Endothelial cell (in vitro differentiated cells): ENCODE results near the gene USP5. TPM values are rescaled to one million over a fixed set of nuclear protein-coding genes. Genes with fewer than 3 reads are reported as not detected.
A peak's percentile ranks its signal among the peaks of the same experiment; 100 is the strongest.

ENCODE experiments used
- DNase-seq: peaks from one replicate; pipeline ENCODE4 v3.0.0; 2021; ENCODE audit warnings: low spot score
- H3K27ac Mint-ChIP-seq: one replicate; pipeline ENCODE4 v1.8.0; 2021; ENCODE audit warnings: mixed read lengths, inconsistent platforms; ENCODE audit not compliant: unreplicated experiment
- H3K27me3 Mint-ChIP-seq: one replicate; pipeline ENCODE4 v1.8.0; 2021; ENCODE audit warnings: mild to moderate bottlenecking, moderate library complexity, mixed read lengths, inconsistent platforms; ENCODE audit not compliant: unreplicated experiment
- H3K36me3 Mint-ChIP-seq: one replicate; pipeline ENCODE4 v1.8.0; 2021; ENCODE audit warnings: mild to moderate bottlenecking, low read depth, mixed read lengths, inconsistent platforms; ENCODE audit not compliant: unreplicated experiment
- H3K4me1 Mint-ChIP-seq: one replicate; pipeline ENCODE4 v1.8.0; 2021; ENCODE audit warnings: mild to moderate bottlenecking, mixed read lengths, inconsistent platforms; ENCODE audit not compliant: unreplicated experiment
- H3K4me3 Mint-ChIP-seq: one replicate; pipeline ENCODE4 v1.8.0; 2021; ENCODE audit warnings: mild to moderate bottlenecking, mixed read lengths, inconsistent platforms; ENCODE audit not compliant: unreplicated experiment
- H3K9me3 Mint-ChIP-seq: one replicate; pipeline ENCODE4 v1.8.0; 2021; ENCODE audit warnings: mixed read lengths, inconsistent platforms; ENCODE audit not compliant: unreplicated experiment
- CTCF ChIP-seq: fragments of 200-600 bp; sonication (generic); IDR thresholded peaks from one replicate; pipeline ENCODE4 v1.5.0; 2021; ENCODE audit warnings: antibody characterized with exemption; ENCODE audit not compliant: unreplicated experiment
- total RNA-seq: library from RNA; stranded (reverse); fragmentation: NEBNext Ultra II Directional; extraction: Animal tissue kit (Norgen Biotek cat#: 25700); gene quantifications from one replicate; pipeline ENCODE4 v1.2.1, GENCODE V29; 2021; ENCODE audit not compliant: unreplicated experiment

USP5 gene
- total RNA-seq, 1 donor from 2014 or later, result 119 TPM

- H3K4me3 Mint-ChIP-seq, result no peak overlapping the region
- no peak for DNase-seq
- no peaks in the 10 kb centered on the region for H3K9me3 Mint-ChIP-seq
- peaks cover 47% of the 10 kb centered on the region for H3K36me3 Mint-ChIP-seq
- H3K27ac Mint-ChIP-seq, result peak overlapping the region; percentile 27
- no peak for TF ChIP-seq CTCF
- peaks cover 15% of the 10 kb centered on the region for H3K27me3 Mint-ChIP-seq
- peaks cover 18% of the 10 kb centered on the region for H3K4me1 Mint-ChIP-seq
Measured at GRCh38 chr12:6847676-6848075, 4.3 kb upstream of the USP5 start.

GRCh38 chr12:6849427-6849826 is 2.5 kb upstream of the USP5 start:
- Mint-ChIP-seq H3K36me3 (peaks cover 44% of the 10 kb centered on the region), H3K9me3 (no peaks in the 10 kb centered on the region), H3K4me1 (peaks cover 27% of the 10 kb centered on the region), H3K4me3 (peak overlapping the region; percentile 37), H3K27me3 (peaks cover 13% of the 10 kb centered on the region), H3K27ac (no peak overlapping the region)
- no peak for TF ChIP-seq CTCF
- DNase-seq, result no peak

GRCh38 chr12:6849976-6850560 is 1.9 kb upstream of the USP5 start:
- peaks cover 31% of the 10 kb centered on the region for H3K4me1 Mint-ChIP-seq
- H3K27me3 Mint-ChIP-seq, result peaks cover 11% of the 10 kb centered on the region
- TF ChIP-seq CTCF, result no peak
- H3K9me3 Mint-ChIP-seq, result no peaks in the 10 kb centered on the region
- no peak for DNase-seq
- peak overlapping the region; percentile 62 for H3K4me3 Mint-ChIP-seq
- H3K36me3 Mint-ChIP-seq, result peaks cover 37% of the 10 kb centered on the region
- H3K27ac Mint-ChIP-seq, result peak overlapping the region; percentile 50

GRCh38 chr12:6850796-6851152 is 1.2 kb upstream of the USP5 start:
- Mint-ChIP-seq H3K27ac (no peak overlapping the region), H3K4me3 (peak overlapping the region; percentile 99), H3K27me3 (peaks cover 11% of the 10 kb centered on the region), H3K36me3 (peaks cover 38% of the 10 kb centered on the region), H3K9me3 (no peaks in the 10 kb centered on the region), H3K4me1 (peaks cover 31% of the 10 kb centered on the region)
- DNase-seq, result no peak
- no peak for TF ChIP-seq CTCF

GRCh38 chr12:6851153-6851920 is 613 bp upstream of the USP5 start, which contains the start of gene CDCA3:
Gene CDCA3, minus strand, starts transcription at chr12:6851286. Its CDS starts 334 bp downstream, at chr12:6850952.
- no peaks in the 10 kb centered on the region for H3K9me3 Mint-ChIP-seq
- H3K27ac Mint-ChIP-seq, result peak within 1 kb of the TSS; percentile 90

More at GRCh38 chr12:6851153-6851920, 613 bp upstream of the USP5 start, which contains the start of gene CDCA3:
- Mint-ChIP-seq H3K4me3 (peak within 1 kb of the TSS; percentile 99), H3K27me3 (peaks cover 11% of the 10 kb centered on the region), H3K4me1 (peaks cover 31% of the 10 kb centered on the region), H3K36me3 (peaks cover 39% of the 10 kb centered on the region)
- peak; percentile 88 for DNase-seq
- no peak for TF ChIP-seq CTCF
